Measurements from ENCODE around the gene TRIM8.
A peak's percentile ranks its signal among the peaks of the same experiment; 100 is the strongest.

The TRIM8 gene

DNA sequence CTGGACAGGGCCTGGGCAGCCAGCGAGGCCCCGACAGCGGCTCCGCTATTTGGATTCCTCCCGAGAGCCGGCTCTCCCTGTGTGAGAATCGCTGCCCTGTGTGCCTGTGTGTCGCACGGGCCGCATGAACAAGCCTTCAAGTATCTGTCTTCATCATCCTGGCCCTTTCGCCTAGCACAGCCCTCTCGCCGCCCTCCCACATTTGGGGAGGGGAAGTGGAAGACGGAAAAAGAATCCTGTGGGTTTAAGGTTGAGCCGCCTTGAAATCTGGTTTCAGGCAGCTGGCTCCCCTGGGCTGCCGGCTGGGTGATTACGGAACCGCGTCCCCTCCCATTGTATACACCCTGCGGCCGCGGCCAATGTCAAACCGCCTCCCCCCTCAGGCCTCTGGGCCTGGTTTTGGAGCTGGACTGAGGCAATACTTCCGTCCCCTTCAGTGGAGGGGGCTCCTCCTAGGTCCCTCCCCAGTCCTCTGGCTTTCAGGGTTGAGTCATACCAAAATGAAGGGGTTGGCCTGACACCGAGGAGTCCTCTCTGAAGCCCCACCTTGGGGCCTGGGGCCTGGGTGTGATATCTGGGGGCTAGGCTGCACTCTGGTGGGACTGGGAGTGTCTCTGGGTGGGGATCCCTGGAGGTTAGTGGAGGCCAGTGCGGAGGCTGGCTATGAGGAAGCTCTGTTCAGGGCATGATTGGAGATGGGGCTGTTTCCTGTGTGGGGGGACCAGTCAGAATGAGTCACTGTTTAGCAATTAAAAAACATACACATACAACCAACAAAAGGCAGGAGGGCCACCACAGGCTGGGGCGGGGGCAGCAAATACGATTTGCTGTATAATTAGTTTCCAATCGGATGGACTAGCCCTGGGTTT, 1.7 kb downstream of the TRIM8 start:
- TF ChIP-seq, protein P1, sequence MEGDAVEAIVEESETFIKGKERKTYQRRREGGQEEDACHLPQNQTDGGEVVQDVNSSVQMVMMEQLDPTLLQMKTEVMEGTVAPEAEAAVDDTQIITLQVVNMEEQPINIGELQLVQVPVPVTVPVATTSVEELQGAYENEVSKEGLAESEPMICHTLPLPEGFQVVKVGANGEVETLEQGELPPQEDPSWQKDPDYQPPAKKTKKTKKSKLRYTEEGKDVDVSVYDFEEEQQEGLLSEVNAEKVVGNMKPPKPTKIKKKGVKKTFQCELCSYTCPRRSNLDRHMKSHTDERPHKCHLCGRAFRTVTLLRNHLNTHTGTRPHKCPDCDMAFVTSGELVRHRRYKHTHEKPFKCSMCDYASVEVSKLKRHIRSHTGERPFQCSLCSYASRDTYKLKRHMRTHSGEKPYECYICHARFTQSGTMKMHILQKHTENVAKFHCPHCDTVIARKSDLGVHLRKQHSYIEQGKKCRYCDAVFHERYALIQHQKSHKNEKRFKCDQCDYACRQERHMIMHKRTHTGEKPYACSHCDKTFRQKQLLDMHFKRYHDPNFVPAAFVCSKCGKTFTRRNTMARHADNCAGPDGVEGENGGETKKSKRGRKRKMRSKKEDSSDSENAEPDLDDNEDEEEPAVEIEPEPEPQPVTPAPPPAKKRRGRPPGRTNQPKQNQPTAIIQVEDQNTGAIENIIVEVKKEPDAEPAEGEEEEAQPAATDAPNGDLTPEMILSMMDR (IDR thresholded peaks at IDR 0.05; ENCODE audit: low read depth, low read length, missing control alignments), result no peak
- peak overlapping the region; percentile 95 for H3K4me3 ChIP-seq (replicated peaks; ENCODE audit: low read depth, low read length)
- DNase-seq (ENCODE audit: extremely low read depth, low read depth), result peak; percentile 96

DNA sequence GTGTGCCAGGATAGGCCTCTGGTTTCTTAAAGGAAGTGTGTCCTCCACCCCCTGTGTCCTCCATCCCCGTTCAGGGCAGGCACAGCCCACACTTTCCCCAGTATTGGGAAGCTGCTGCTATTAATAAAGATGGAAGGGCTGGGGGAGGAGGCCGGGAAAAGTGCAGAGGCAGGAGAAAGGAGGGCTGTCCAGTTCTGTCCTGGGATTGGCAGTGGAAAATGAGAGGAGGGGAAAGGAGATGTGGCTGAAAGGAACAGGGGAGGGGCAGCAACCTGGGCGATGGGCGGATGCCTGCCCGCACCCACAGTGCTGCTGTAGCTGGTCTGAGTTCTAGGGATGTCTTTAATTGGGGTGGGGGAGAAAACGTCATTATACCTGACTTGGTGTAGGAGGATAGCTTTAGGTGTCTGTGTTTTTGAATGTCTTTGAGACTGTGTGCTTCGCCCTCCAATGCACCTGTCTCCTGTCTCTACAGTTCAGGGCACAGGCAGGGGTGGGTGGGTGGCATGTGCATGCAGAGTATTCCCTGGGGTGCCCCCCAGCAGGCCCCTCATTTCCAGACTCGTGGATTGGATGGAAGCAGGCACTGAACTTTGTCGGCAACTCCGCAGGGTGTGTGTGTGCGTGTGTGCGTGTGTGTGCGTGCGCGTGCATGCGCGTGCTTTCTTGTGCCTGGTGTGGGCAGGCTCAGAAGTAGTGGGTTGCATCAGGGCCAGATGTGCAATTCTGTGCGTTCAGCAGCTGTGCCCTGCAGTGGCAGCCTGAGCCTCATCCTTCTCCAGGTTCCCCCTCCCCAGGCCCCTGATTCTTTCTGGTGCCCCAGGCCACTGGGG, 2.5 kb downstream of the TRIM8 start:
- no peak for DNase-seq (ENCODE audit: extremely low read depth, low read depth)
- TF ChIP-seq, protein P1 (IDR thresholded peaks at IDR 0.05; ENCODE audit: low read depth, low read length, missing control alignments), result no peak
- peak overlapping the region; percentile 95 for H3K4me3 ChIP-seq (replicated peaks; ENCODE audit: low read depth, low read length)

DNA sequence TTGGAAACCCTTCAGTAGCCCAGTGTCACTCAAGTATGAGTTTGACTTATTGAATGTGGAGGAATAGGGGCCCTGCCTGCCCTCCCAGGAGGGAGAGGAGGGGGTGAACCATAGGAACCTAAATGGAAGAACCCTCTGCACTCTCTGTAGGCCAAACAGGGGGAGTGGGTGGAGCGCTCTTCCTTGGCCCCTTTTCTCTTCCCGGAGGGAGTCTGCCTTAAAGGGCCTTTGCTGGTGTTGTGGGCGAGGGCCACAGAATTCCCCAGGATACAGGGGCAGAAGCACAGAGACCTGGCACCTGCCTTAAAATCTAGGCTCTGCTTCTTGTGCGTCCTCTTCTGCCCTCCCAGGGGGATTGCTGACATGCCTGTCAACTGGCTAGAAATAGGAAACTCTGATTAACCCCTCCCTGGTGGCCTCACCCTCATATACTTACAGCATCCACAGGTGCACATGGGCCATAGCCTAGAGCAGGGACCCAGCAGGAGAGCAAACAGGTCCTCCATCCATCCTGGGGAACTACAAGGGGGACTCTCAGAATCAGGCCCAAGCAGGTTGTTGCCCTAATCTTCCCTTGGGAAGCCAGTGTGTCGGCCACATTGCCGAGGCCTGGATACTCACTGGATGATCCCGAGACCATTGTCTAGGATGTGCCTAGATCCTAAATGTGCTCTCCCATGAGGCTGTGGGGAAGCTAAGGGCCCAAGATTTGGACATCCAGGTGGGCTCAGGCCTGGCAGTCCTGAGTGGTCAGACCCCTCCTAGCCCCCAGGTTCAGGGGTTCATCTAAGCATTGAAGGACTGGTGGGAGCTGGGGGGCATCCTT, 3.4 kb downstream of the TRIM8 start:
- TF ChIP-seq, protein P1 (IDR thresholded peaks at IDR 0.05; ENCODE audit: low read depth, low read length, missing control alignments), result no peak
- peak overlapping the region; percentile 95 for H3K4me3 ChIP-seq (replicated peaks; ENCODE audit: low read depth, low read length)
- DNase-seq (ENCODE audit: extremely low read depth, low read depth), result no peak

DNA sequence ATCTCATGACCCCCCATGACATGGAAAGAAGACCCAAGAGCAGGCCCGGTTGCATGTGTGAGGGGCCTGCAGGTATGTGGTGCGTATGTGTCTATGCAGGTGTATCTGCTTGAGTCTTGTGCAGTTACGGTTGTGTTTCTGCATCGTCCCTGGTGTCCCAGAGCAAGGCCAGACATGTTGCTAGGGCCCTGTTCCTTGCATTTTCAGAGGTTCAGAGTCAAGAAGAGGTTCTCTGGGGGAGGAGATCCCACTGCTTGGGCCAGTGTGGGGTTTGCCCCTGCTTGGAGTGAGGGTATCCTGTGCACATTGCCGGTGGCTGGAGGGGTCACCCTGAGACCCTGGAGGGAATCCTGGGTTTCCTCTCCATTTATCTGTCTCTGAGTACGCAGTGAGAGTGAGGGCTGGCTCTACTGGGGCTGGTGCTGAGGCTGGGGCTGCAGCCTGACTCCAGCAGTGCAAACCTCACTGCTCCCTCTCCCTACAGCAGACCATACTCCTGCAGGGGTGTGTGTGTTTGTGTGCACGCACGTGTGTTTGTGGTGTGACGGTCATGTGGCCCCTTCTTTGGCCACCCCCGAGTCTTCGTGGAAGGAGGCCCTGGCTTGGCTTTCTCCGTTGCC, 4.1 kb downstream of the TRIM8 start:
- DNase-seq (ENCODE audit: extremely low read depth, low read depth), result no peak
- TF ChIP-seq, protein P1 (IDR thresholded peaks at IDR 0.05; ENCODE audit: low read depth, low read length, missing control alignments), result no peak
- H3K4me3 ChIP-seq (replicated peaks; ENCODE audit: low read depth, low read length), result peak overlapping the region; percentile 95

DNA sequence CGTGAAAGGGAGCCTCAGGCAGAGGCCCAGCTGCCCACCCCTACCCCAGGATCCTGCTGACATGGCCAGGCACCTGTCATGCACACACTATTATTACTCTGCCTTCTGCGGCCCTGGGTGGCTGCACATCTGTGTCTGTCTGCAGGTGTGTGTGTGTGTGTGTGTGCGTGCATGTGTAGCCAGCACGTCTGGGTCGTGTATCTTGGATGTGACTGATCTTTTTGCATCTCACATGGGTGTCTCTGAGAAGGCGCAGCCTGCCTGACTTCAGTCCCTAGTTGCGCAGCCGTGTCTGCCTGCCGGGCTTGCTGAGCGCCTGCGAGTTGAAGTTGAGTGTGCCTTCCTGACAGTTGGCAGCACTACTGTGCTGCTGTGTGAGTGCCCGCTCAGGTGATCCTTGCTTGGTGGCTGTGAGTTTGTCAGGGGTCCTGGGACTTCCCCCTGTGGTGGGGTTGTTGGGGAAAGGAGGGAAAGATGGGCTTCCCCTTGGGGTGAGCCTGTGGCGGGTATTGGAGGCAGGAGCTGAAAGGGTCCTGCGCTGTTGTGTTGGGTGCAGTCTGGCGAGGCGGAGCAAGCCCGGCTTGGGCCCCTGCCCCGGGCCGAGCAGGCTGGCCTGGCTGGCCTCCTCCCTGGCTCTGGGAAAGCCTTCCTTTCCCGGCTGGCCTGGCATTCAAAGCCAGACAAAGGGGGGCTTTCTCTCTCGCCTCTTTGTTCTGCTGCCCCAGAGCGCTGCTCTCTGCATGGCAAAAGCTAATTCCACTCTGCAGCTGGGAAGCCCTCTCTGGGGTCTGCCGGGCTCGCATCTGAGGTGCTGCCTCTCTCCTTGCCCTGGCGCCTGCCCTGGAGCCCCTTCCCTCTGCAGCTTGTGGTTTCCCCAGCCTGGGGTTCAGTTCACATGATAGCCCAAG, 4.9 kb downstream of the TRIM8 start:
- DNase-seq (ENCODE audit: extremely low read depth, low read depth), result no peak
- TF ChIP-seq, protein P1 (IDR thresholded peaks at IDR 0.05; ENCODE audit: low read depth, low read length, missing control alignments), result no peak
- peak overlapping the region; percentile 95 for H3K4me3 ChIP-seq (replicated peaks; ENCODE audit: low read depth, low read length)
